SK-N-MC (cell line): ENCODE data around the gene PDE1A.

Experiments used
- EZH2 ChIP-seq: fragments of 200-600 bp; sonication (generic); IDR thresholded peaks from one replicate; pipeline ENCODE4 v1.6.1; 2017; ENCODE audit warnings: antibody characterized with exemption
- FOXP2 ChIP-seq: optimal IDR thresholded peaks from 2 replicates; pipeline ENCODE3; 2011; ENCODE audit warnings: mild to moderate bottlenecking, moderate library complexity; ENCODE audit not compliant: insufficient read depth; ENCODE audit errors: extremely low read length, control extremely low read depth
- POLR2AphosphoS5 ChIP-seq: IDR thresholded peaks from 2 replicates; pipeline ENCODE4 v1.6.1; 2012; ENCODE audit warnings: mild to moderate bottlenecking, low read depth, low read length, borderline replicate concordance

- TF ChIP-seq EZH2 (no peak), POLR2AphosphoS5 (no peak), FOXP2 (no peak)
Observed at GRCh38 chr2:182186132-182186735, 240.6 kb downstream of the PDE1A start.
